DND-41 (cell line): ENCODE data around the gene SWAP70.

Experiments used
- CTCF ChIP-seq: IDR thresholded peaks from 2 replicates; pipeline ENCODE4 v1.5.1; 2012; ENCODE audit warnings: borderline replicate concordance, low read length, moderate library complexity, mild to moderate bottlenecking; ENCODE audit not compliant: poor library complexity, severe bottlenecking; ENCODE audit errors: extremely low read depth
- EZH2 ChIP-seq: IDR thresholded peaks from 3 replicates; pipeline ENCODE4 v1.6.1; 2012; ENCODE audit warnings: borderline replicate concordance, low read depth, mild to moderate bottlenecking, moderate library complexity, low read length, inconsistent platforms; ENCODE audit not compliant: severe bottlenecking

- no peak for TF ChIP-seq CTCF
- no peak for TF ChIP-seq EZH2
Observed at GRCh38 chr11:9701799-9702198, 37.9 kb downstream of the SWAP70 start.
